Anterior cingulate cortex (tissue), 58 donors: Measurements from ENCODE around the gene TBCCD1.
A peak's percentile ranks its signal among the peaks of the same experiment; 100 is the strongest.

Experiments used
- DNase-seq, 58 donors: peaks; one replicate each; lab custom pipeline; 2025; lab: John Stamatoyannopoulos, UW

The TBCCD1 gene

GRCh38 chr3:186523434-186523833 lies 43.7 kb downstream of the TBCCD1 start:
- no peak for DNase-seq

- DNase-seq, result no peak
Observed at GRCh38 chr3:186523022-186523421, 44.1 kb downstream of the TBCCD1 start.

GRCh38 chr3:186520957-186521842 lies 45.9 kb downstream of the TBCCD1 start:
- no peak for DNase-seq

- DNase-seq, result no peak
Observed at GRCh38 chr3:186520431-186520830, 46.7 kb downstream of the TBCCD1 start.

- no peak for DNase-seq
Observed at GRCh38 chr3:186519021-186519658, 48.0 kb downstream of the TBCCD1 start.

GRCh38 chr3:186517218-186517617 lies 49.9 kb downstream of the TBCCD1 start:
- DNase-seq, result peak in 3 of 58 donors; percentile 22 to 32 (median 25)

GRCh38 chr3:186516646-186517045 lies 50.5 kb downstream of the TBCCD1 start:
- no peak for DNase-seq

- no peak for DNase-seq
Observed at GRCh38 chr3:186515125-186515524, 52.0 kb downstream of the TBCCD1 start.

GRCh38 chr3:186514296-186515002 lies 52.7 kb downstream of the TBCCD1 start:
- DNase-seq, result no peak

GRCh38 chr3:186513386-186513785 lies 53.8 kb downstream of the TBCCD1 start:
- no peak for DNase-seq

- DNase-seq, result no peak
Observed at GRCh38 chr3:186512570-186513302, 54.4 kb downstream of the TBCCD1 start.

- DNase-seq, result no peak
Observed at GRCh38 chr3:186511702-186512101, 55.4 kb downstream of the TBCCD1 start.

GRCh38 chr3:186511245-186511644 lies 55.9 kb downstream of the TBCCD1 start:
- DNase-seq, result no peak

GRCh38 chr3:186510374-186511079 lies 56.6 kb downstream of the TBCCD1 start:
- DNase-seq, result no peak

GRCh38 chr3:186509423-186509822 lies 57.7 kb downstream of the TBCCD1 start:
- DNase-seq, result no peak

GRCh38 chr3:186506857-186507256 lies 60.3 kb downstream of the TBCCD1 start:
- no peak for DNase-seq

GRCh38 chr3:186506191-186506739 lies 60.9 kb downstream of the TBCCD1 start:
- DNase-seq, result no peak

GRCh38 chr3:186502966-186503712 lies 64.0 kb downstream of the TBCCD1 start:
- DNase-seq, result no peak
